Esophagus squamous epithelium (tissue), 5 donors: ENCODE results near the gene DAB2IP. TPM values are rescaled to one million over a fixed set of nuclear protein-coding genes. Genes with fewer than 3 reads are reported as not detected.
A peak's percentile ranks its signal among the peaks of the same experiment; 100 is the strongest.

Source experiments
- DNase-seq: peaks from one replicate; lab custom pipeline; 2025; lab: John Stamatoyannopoulos, UW
- H3K27ac ChIP-seq, 4 donors: fragments of 200-600 bp; sonication (generic); one replicate each; pipeline ENCODE4 v1.5.1; 2016 to 2019; ENCODE audit warnings: mild to moderate bottlenecking in 1 of 4
- H3K27me3 ChIP-seq, 4 donors: fragments of 200-600 bp; sonication (generic); 1 replicate in 3 of 4; 2 replicates in 1 of 4; pipeline versions ENCODE4 v1.5.1 to v1.6.0; 2017 to 2021; ENCODE audit warnings: antibody characterized with exemption in 1 of 4
- H3K36me3 ChIP-seq, 3 donors: fragments of 200-600 bp; sonication (generic); one replicate each; pipeline ENCODE4 v1.5.1; 2016 to 2019
- H3K4me1 ChIP-seq, 3 donors: fragments of 200-600 bp; sonication (generic); one replicate each; pipeline ENCODE4 v1.5.1; 2017 to 2019
- H3K4me3 ChIP-seq, 4 donors: fragments of 200-600 bp; sonication (generic); 1 replicate in 3 of 4; 2 replicates in 1 of 4; pipeline ENCODE4 v1.5.1; 2016 to 2019; ENCODE audit warnings: mild to moderate bottlenecking in 2 of 4, moderate library complexity in 1 of 4
- H3K9me3 ChIP-seq, 3 donors: fragments of 200-600 bp; sonication (generic); one replicate each; pipeline ENCODE4 v1.5.1; 2016 to 2019
- CTCF ChIP-seq, 6 experiments: fragments of 450-650 bp in 4 of 6; fragments of 200-600 bp in 2 of 6; sonication (generic) in 2 of 6; IDR thresholded peaks; one replicate each; pipeline ENCODE4 v1.5.1; 2016 to 2019; ENCODE audit warnings: antibody characterized with exemption in 6 of 6, mild to moderate bottlenecking in 4 of 6, moderate library complexity in 4 of 6
- POLR2A ChIP-seq, 4 donors: fragments of 450-650 bp; IDR thresholded peaks; one replicate each; pipeline ENCODE4 v1.6.1; 2017; ENCODE audit warnings: antibody characterized with exemption in 4 of 4, mild to moderate bottlenecking in 4 of 4, moderate library complexity in 3 of 4
- WGBS, 2 donors: methylation state at CpG; one replicate each; pipeline ENCODE4 v1.1.5; 2018; 5-methylcytosine and 5-hydroxymethylcytosine counted together
- intact Hi-C: fragments of 100-400 bp; cut with DNase I; formaldehyde crosslinking; loops from one replicate; pipeline ENCODE4 v1.15.0; 2022
- total RNA-seq, 4 donors: library from RNA; depleted of rRNA; stranded (reverse); fragments of >200 nt; gene quantifications; one replicate each; pipeline ENCODE4 v1.1.0, GENCODE V29; 2016
- donor health status: DM: yes; HTN: yes; CAD: no.

The DAB2IP gene
- total RNA-seq, 4 donors from 2014 or later: 28.3 to 48.8 (median 38.1) TPM

- Histone ChIP-seq H3K27ac (peak overlapping the region in 1 of 4 donors; percentile 14), H3K27me3 (peaks cover 0 to 37% (median 0%) of the 10 kb centered on the region in 4 donors), H3K9me3 (no peaks in the 10 kb centered on the region), H3K36me3 (no peaks in the 10 kb centered on the region), H3K4me3 (no peak overlapping the region), H3K4me1 (peaks cover 20 to 78% (median 33%) of the 10 kb centered on the region in 3 donors)
- no peak for DNase-seq
- TF ChIP-seq POLR2A (IDR thresholded peaks at IDR 0.05) (no peak), CTCF (IDR thresholded peaks at IDR 0.05) (no peak)
- 100% methylated on average over 2 to 3 of the region's 3 CpGs for WGBS, 2 donors
- intact Hi-C loops: no loop called here
Measured at GRCh38 chr9:121655231-121655755, 3.9 kb downstream of the DAB2IP start.

GRCh38 chr9:121656941-121657470, 5.6 kb downstream of the DAB2IP start:
- H3K27ac ChIP-seq: peak overlapping the region in 3 of 4 donors; percentile 68 to 79 (median 70)
- intact Hi-C loops: no loop called here
- WGBS, 2 donors: 33 to 81% methylated on average over 1 to 4 of the region's 5 CpGs

GRCh38 chr9:121658166-121658565, 6.7 kb downstream of the DAB2IP start:
- intact Hi-C loops: no loop called here

More at GRCh38 chr9:121656941-121657470, 5.6 kb downstream of the DAB2IP start:
- TF ChIP-seq CTCF (IDR thresholded peaks at IDR 0.05): no peak
- no peak for TF ChIP-seq POLR2A (IDR thresholded peaks at IDR 0.05)
- Histone ChIP-seq H3K36me3 (no peaks in the 10 kb centered on the region), H3K27me3 (peaks cover 0 to 24% (median 0%) of the 10 kb centered on the region in 4 donors), H3K9me3 (no peaks in the 10 kb centered on the region), H3K4me1 (peaks cover 3 to 60% (median 20%) of the 10 kb centered on the region in 3 donors), H3K4me3 (no peak overlapping the region)
- DNase-seq: no peak

GRCh38 chr9:121658591-121658990, 7.2 kb downstream of the DAB2IP start:
- Histone ChIP-seq H3K27ac (peak overlapping the region in 3 of 4 donors; percentile 68 to 79 (median 70)), H3K27me3 (peaks cover 0 to 10% (median 0%) of the 10 kb centered on the region in 4 donors), H3K36me3 (no peaks in the 10 kb centered on the region), H3K9me3 (no peaks in the 10 kb centered on the region), H3K4me3 (no peak overlapping the region), H3K4me1 (peaks cover 0 to 58% (median 19%) of the 10 kb centered on the region in 3 donors)
- no peak for DNase-seq
- intact Hi-C loops: no loop called here
- TF ChIP-seq POLR2A (IDR thresholded peaks at IDR 0.05) (no peak), CTCF (IDR thresholded peaks at IDR 0.05) (no peak)
- WGBS, 2 donors: 88 to 89% methylated on average over 10 of the region's 10 CpGs

More at GRCh38 chr9:121658166-121658565, 6.7 kb downstream of the DAB2IP start:
- no peaks in the 10 kb centered on the region for H3K36me3 ChIP-seq
- no peak overlapping the region for H3K4me3 ChIP-seq
- H3K4me1 ChIP-seq: peaks cover 0 to 59% (median 19%) of the 10 kb centered on the region in 3 donors
- 54 to 63% methylated on average over 12 of the region's 12 CpGs for WGBS, 2 donors
- peak in 1 of 6 experiments; percentile 14 for TF ChIP-seq CTCF (IDR thresholded peaks at IDR 0.05)
- no peak for TF ChIP-seq POLR2A (IDR thresholded peaks at IDR 0.05)
- no peaks in the 10 kb centered on the region for H3K9me3 ChIP-seq
- no peak for DNase-seq
- H3K27me3 ChIP-seq: peaks cover 0 to 15% (median 0%) of the 10 kb centered on the region in 4 donors
- H3K27ac ChIP-seq: peak overlapping the region in 3 of 4 donors; percentile 68 to 79 (median 70)

- Histone ChIP-seq H3K9me3 (no peaks in the 10 kb centered on the region), H3K4me3 (no peak overlapping the region), H3K27me3 (no peaks in the 10 kb centered on the region), H3K4me1 (peaks cover 0 to 44% (median 15%) of the 10 kb centered on the region in 3 donors), H3K27ac (no peak overlapping the region), H3K36me3 (no peaks in the 10 kb centered on the region)
- no peak for TF ChIP-seq CTCF (IDR thresholded peaks at IDR 0.05)
- TF ChIP-seq POLR2A (IDR thresholded peaks at IDR 0.05): no peak
- no peak for DNase-seq
- 82 to 87% methylated on average over 4 to 6 of the region's 6 CpGs for whole genome bisulfite sequencing, 2 donors
- intact Hi-C loops: no loop called here
Measured at GRCh38 chr9:121660367-121660766, 8.9 kb downstream of the DAB2IP start.
